ENCODE measurements around the gene NAALADL2. TPM values are rescaled to one million over a fixed set of nuclear protein-coding genes. Genes with fewer than 3 reads are reported as not detected.

The NAALADL2 gene
- total RNA-seq, 1 donor from 2014 or later, result 1.6 TPM

- TF ChIP-seq, protein P1, sequence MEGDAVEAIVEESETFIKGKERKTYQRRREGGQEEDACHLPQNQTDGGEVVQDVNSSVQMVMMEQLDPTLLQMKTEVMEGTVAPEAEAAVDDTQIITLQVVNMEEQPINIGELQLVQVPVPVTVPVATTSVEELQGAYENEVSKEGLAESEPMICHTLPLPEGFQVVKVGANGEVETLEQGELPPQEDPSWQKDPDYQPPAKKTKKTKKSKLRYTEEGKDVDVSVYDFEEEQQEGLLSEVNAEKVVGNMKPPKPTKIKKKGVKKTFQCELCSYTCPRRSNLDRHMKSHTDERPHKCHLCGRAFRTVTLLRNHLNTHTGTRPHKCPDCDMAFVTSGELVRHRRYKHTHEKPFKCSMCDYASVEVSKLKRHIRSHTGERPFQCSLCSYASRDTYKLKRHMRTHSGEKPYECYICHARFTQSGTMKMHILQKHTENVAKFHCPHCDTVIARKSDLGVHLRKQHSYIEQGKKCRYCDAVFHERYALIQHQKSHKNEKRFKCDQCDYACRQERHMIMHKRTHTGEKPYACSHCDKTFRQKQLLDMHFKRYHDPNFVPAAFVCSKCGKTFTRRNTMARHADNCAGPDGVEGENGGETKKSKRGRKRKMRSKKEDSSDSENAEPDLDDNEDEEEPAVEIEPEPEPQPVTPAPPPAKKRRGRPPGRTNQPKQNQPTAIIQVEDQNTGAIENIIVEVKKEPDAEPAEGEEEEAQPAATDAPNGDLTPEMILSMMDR (IDR thresholded peaks at IDR 0.05; ENCODE audit: partially characterized antibody, unreplicated experiment), result no peak
- Mint-ChIP-seq H3K4me3 (ENCODE audit: unreplicated experiment) (no peak overlapping the region), H3K27ac (ENCODE audit: unreplicated experiment) (no peak overlapping the region), H3K27me3 (ENCODE audit: unreplicated experiment) (no peaks in the 10 kb centered on the region), H3K36me3 (ENCODE audit: unreplicated experiment) (no peaks in the 10 kb centered on the region), H3K4me1 (ENCODE audit: low read depth, unreplicated experiment) (no peaks in the 10 kb centered on the region), H3K9me3 (ENCODE audit: unreplicated experiment) (no peaks in the 10 kb centered on the region)
- DNase-seq, result no peak
These were observed 572.0 kb downstream of the NAALADL2 start for GRCh38 chr3:175430983-175431773.

- no peak for DNase-seq
- TF ChIP-seq, protein P1 (IDR thresholded peaks at IDR 0.05; ENCODE audit: partially characterized antibody, unreplicated experiment), result no peak
- Mint-ChIP-seq H3K9me3 (ENCODE audit: unreplicated experiment) (no peaks in the 10 kb centered on the region), H3K4me3 (ENCODE audit: unreplicated experiment) (no peak overlapping the region), H3K4me1 (ENCODE audit: low read depth, unreplicated experiment) (no peaks in the 10 kb centered on the region), H3K27ac (ENCODE audit: unreplicated experiment) (no peak overlapping the region), H3K27me3 (ENCODE audit: unreplicated experiment) (no peaks in the 10 kb centered on the region), H3K36me3 (ENCODE audit: unreplicated experiment) (no peaks in the 10 kb centered on the region)
These were observed 573.4 kb downstream of the NAALADL2 start for GRCh38 chr3:175432376-175433025.

DNA sequence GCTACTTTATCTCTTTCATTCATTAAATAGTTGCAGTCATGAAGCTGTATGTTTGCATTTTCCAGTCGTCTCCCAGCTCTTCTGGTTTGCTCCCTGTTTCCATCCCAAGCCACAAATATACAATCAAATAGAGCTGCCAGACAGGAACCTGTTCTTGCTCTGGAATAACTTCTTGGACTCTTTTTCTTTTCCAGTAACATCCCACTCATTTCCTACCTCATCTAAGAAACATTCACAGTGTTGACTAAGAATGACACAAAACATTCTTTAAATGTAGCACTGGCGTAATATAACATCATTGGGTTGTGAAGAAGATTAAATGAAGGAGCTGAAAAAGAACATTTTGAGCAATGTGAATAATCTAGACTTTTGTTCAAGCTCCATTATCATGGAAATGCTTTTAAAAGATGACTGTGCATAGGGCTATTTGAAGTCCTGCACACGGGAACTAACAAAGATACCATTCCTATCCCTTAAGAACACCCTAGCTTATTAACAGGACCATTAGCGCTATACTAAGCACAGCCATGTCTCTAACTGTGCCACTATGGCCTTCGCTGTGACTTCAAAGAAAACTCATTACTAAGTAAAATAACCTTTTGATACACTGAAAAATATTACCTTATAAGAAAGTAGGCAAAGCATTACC, 574.0 kb downstream of the NAALADL2 start:
- H3K9me3 Mint-ChIP-seq (ENCODE audit: unreplicated experiment), result no peaks in the 10 kb centered on the region
- H3K4me1 Mint-ChIP-seq (ENCODE audit: low read depth, unreplicated experiment), result no peaks in the 10 kb centered on the region
- TF ChIP-seq, protein P1 (IDR thresholded peaks at IDR 0.05; ENCODE audit: partially characterized antibody, unreplicated experiment), result no peak
- H3K27ac Mint-ChIP-seq (ENCODE audit: unreplicated experiment), result no peak overlapping the region
- H3K27me3 Mint-ChIP-seq (ENCODE audit: unreplicated experiment), result no peaks in the 10 kb centered on the region
- no peak for DNase-seq
- H3K4me3 Mint-ChIP-seq (ENCODE audit: unreplicated experiment), result no peak overlapping the region
- H3K36me3 Mint-ChIP-seq (ENCODE audit: unreplicated experiment), result no peaks in the 10 kb centered on the region

DNA sequence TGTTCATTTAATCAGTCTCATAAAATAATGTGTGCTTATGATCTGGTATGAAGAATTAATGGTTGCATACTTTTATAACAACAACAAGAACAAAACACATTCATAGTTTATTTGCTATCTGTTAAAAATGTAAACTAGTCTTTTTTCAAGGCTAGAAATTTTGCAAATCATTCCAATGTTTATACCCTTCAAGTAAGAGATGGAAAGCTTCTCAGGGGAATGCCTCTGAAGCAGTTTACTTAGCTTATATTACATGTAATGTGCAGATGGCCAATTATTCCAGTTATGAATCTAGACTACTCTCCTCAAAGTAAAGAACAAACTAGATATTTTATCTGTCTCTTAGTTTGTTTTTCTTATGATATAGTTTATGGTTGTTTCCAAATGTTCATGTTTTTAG, 575.4 kb downstream of the NAALADL2 start:
- DNase-seq, result no peak
- H3K9me3 Mint-ChIP-seq (ENCODE audit: unreplicated experiment), result peaks cover 5% of the 10 kb centered on the region
- no peaks in the 10 kb centered on the region for H3K4me1 Mint-ChIP-seq (ENCODE audit: low read depth, unreplicated experiment)
- H3K36me3 Mint-ChIP-seq (ENCODE audit: unreplicated experiment), result no peaks in the 10 kb centered on the region
- H3K27me3 Mint-ChIP-seq (ENCODE audit: unreplicated experiment), result no peaks in the 10 kb centered on the region
- no peak overlapping the region for H3K4me3 Mint-ChIP-seq (ENCODE audit: unreplicated experiment)
- TF ChIP-seq, protein P1 (IDR thresholded peaks at IDR 0.05; ENCODE audit: partially characterized antibody, unreplicated experiment), result no peak
- no peak overlapping the region for H3K27ac Mint-ChIP-seq (ENCODE audit: unreplicated experiment)

Measured in glutamatergic neuron (in vitro differentiated cells).